Keratinocyte (primary cell): ENCODE results near the gene SMCO4. TPM values are rescaled to one million over a fixed set of nuclear protein-coding genes. Genes with fewer than 3 reads are reported as not detected.

Source experiments
- DNase-seq: peaks from one replicate; pipeline ENCODE4 v3.0.0-alpha.2; 2011; ENCODE audit warnings: low read depth, missing footprints, low spot score
- FAIRE-seq: peaks from 2 replicates; lab custom pipeline; 2011; peaks lifted over from hg19 to GRCh38; lab: Jason Lieb, UNC
- H2AFZ ChIP-seq: 2 replicates; pipeline ENCODE4 v1.6.0; 2012; ENCODE audit warnings: low read length, control low read depth, inconsistent platforms; ENCODE audit not compliant: control insufficient read depth
- H3K27ac ChIP-seq: 2 replicates; pipeline ENCODE4 v1.5.1; 2011; ENCODE audit warnings: low read length; ENCODE audit not compliant: control insufficient read depth, insufficient read depth
- H3K27me3 ChIP-seq: 3 replicates; pipeline ENCODE4 v1.6.0; 2011; ENCODE audit warnings: low read length; ENCODE audit not compliant: control insufficient read depth, insufficient read depth; ENCODE audit errors: extremely low read depth
- H3K36me3 ChIP-seq, 2 experiments: 2 replicates in 1 of 2; 3 replicates in 1 of 2; pipeline ENCODE4 v1.5.1; 2011; ENCODE audit warnings: low read length in 2 of 2, mild to moderate bottlenecking in 1 of 2; ENCODE audit not compliant: control insufficient read depth in 2 of 2, insufficient read depth in 2 of 2; ENCODE audit errors: extremely low read depth in 1 of 2
- H3K4me1 ChIP-seq: 3 replicates; pipeline ENCODE4 v1.5.1; 2011; ENCODE audit warnings: low read length; ENCODE audit not compliant: control insufficient read depth, insufficient read depth; ENCODE audit errors: extremely low read depth
- H3K4me2 ChIP-seq: 3 replicates; pipeline ENCODE4 v1.6.0; 2011; ENCODE audit warnings: low read depth, low read length; ENCODE audit not compliant: control insufficient read depth, insufficient read depth; ENCODE audit errors: extremely low read depth
- H3K4me3 ChIP-seq, 3 experiments: fragments of 200-600 bp in 1 of 3; sonication (generic) in 1 of 3; 2 replicates in 2 of 3; 3 replicates in 1 of 3; pipeline ENCODE4 v1.5.1; 2011 to 2016; ENCODE audit warnings: low read length in 3 of 3, mild to moderate bottlenecking in 3 of 3, control low read depth in 2 of 3, inconsistent platforms in 1 of 3, low read depth in 1 of 3, mixed read lengths in 1 of 3, mixed run types in 1 of 3, moderate library complexity in 1 of 3; ENCODE audit not compliant: control insufficient read depth in 2 of 3, insufficient read depth in 2 of 3; ENCODE audit errors: extremely low read depth in 1 of 3
- H3K79me2 ChIP-seq: 2 replicates; pipeline ENCODE4 v1.6.0; 2012; ENCODE audit warnings: low read length; ENCODE audit not compliant: control insufficient read depth, insufficient read depth
- H3K9ac ChIP-seq: 3 replicates; pipeline ENCODE4 v1.6.0; 2011; ENCODE audit warnings: low read length; ENCODE audit not compliant: control insufficient read depth, insufficient read depth; ENCODE audit errors: extremely low read depth
- H3K9me1 ChIP-seq: 3 replicates; pipeline ENCODE4 v1.6.0; 2011; ENCODE audit warnings: low read length; ENCODE audit not compliant: control insufficient read depth, insufficient read depth; ENCODE audit errors: extremely low read depth
- H3K9me3 ChIP-seq: 2 replicates; pipeline ENCODE4 v1.5.1; 2012; ENCODE audit warnings: low read depth, low read length; ENCODE audit not compliant: control insufficient read depth
- H4K20me1 ChIP-seq: 3 replicates; pipeline ENCODE4 v1.6.0; 2011; ENCODE audit warnings: low read length; ENCODE audit not compliant: control insufficient read depth, insufficient read depth; ENCODE audit errors: extremely low read depth
- CTCF ChIP-seq, 3 experiments: IDR thresholded peaks in 1 of 3; conservative IDR thresholded peaks in 1 of 3; optimal IDR thresholded peaks in 1 of 3; 2 replicates in 2 of 3; 3 replicates in 1 of 3; pipeline versions ENCODE3 to v1.5.1; 2011; ENCODE audit warnings: low read length in 3 of 3, mild to moderate bottlenecking in 3 of 3, moderate library complexity in 2 of 3, control low read depth in 1 of 3, inconsistent platforms in 1 of 3; ENCODE audit not compliant: insufficient read depth in 2 of 3; ENCODE audit errors: extremely low read depth in 1 of 3
- EZH2 ChIP-seq: IDR thresholded peaks from one replicate; pipeline ENCODE4 v1.6.1; 2012; ENCODE audit warnings: inconsistent platforms, mild to moderate bottlenecking, low read length, moderate library complexity
- dilution Hi-C: fragments of 300-500 bp; cut with MboI; formaldehyde crosslinking; loops from one replicate; pipeline ENCODE4 v1.7.0; 2020; ENCODE audit warnings: low sequenced_read_pairs; ENCODE audit not compliant: extremely low pct_ligation_motif_present
- polyA plus RNA-seq, 5 experiments: library from polyadenylated mRNA; depleted of rRNA in 3 of 5; stranded (reverse) in 3 of 5; stranded (forward) in 1 of 5; unstranded in 1 of 5; fragments of >200 nt; gene quantifications; 1 replicate in 1 of 5; 2 replicates in 3 of 5; 3 replicates in 1 of 5; pipeline versions ENCODE4 v1.2.1 to v1.2.3, GENCODE V29; 2011 to 2012; ENCODE audit warnings: missing spikeins in 2 of 5, low read depth in 1 of 5, low replicate concordance in 1 of 5

The SMCO4 gene
- polyA plus RNA-seq, 1 donor (not counting 4 experiments of a cell fraction or from before 2014, with no cell fraction given) = 1.5 TPM

- H3K27me3 ChIP-seq = no peaks in the 10 kb centered on the region
- DNase-seq (no peak), FAIRE-seq (no peak)
- TF ChIP-seq EZH2 (no peak), CTCF (optimal IDR thresholded peaks at IDR 0.05 in 1 of 3, IDR thresholded peaks at IDR 0.05 in 1 of 3, conservative IDR thresholded peaks at IDR 0.05 in 1 of 3; ENCODE audit: extremely low read depth in 1 of 3, insufficient read depth in 2 of 3, low read length in 3 of 3) (no peak)
- no peak overlapping the region for H3K9ac ChIP-seq
- no peak overlapping the region for H2AFZ ChIP-seq
- no peaks in the 10 kb centered on the region for H3K9me1 ChIP-seq
- no peaks in the 10 kb centered on the region for H4K20me1 ChIP-seq
- dilution Hi-C loops = no loop called here
- H3K4me1 ChIP-seq = peaks cover 15% of the 10 kb centered on the region
- no peaks in the 10 kb centered on the region for H3K36me3 ChIP-seq
- no peak overlapping the region for H3K27ac ChIP-seq
- H3K4me3 ChIP-seq = no peak overlapping the region
- no peaks in the 10 kb centered on the region for H3K9me3 ChIP-seq
- H3K79me2 ChIP-seq = no peaks in the 10 kb centered on the region
- H3K4me2 ChIP-seq = no peak overlapping the region
These were observed 64.3 kb downstream of the SMCO4 start for GRCh38 chr11:93478841-93479240.

- dilution Hi-C loops = no loop called here
These were observed 65.4 kb downstream of the SMCO4 start for GRCh38 chr11:93477684-93478234.

More at GRCh38 chr11:93477684-93478234, 65.4 kb downstream of the SMCO4 start:
- Histone ChIP-seq H3K79me2 (no peaks in the 10 kb centered on the region), H3K9me1 (no peaks in the 10 kb centered on the region), H3K4me2 (no peak overlapping the region), H3K36me3 (no peaks in the 10 kb centered on the region), H4K20me1 (no peaks in the 10 kb centered on the region), H3K9me3 (no peaks in the 10 kb centered on the region), H3K4me3 (no peak overlapping the region), H3K4me1 (peaks cover 15% of the 10 kb centered on the region), H3K9ac (no peak overlapping the region), H3K27ac (no peak overlapping the region), H2AFZ (no peak overlapping the region), H3K27me3 (no peaks in the 10 kb centered on the region)
- TF ChIP-seq EZH2 (no peak), CTCF (optimal IDR thresholded peaks at IDR 0.05 in 1 of 3, IDR thresholded peaks at IDR 0.05 in 1 of 3, conservative IDR thresholded peaks at IDR 0.05 in 1 of 3; ENCODE audit: extremely low read depth in 1 of 3, insufficient read depth in 2 of 3, low read length in 3 of 3) (no peak)
- no peak for DNase-seq
- FAIRE-seq = no peak
